Body of pancreas (tissue), 4 donors: ENCODE results near the gene SHH. TPM values are rescaled to one million over a fixed set of nuclear protein-coding genes. Genes with fewer than 3 reads are reported as not detected.
A peak's percentile ranks its signal among the peaks of the same experiment; 100 is the strongest.

Source experiments
- ATAC-seq: fragments of 150-250 bp; one replicate; pipeline ENCODE4 v1.9.1; 2016
- DNase-seq, 4 donors: peaks; one replicate each; pipeline ENCODE4 v3.0.0-alpha.2; 2019
- H3K27ac ChIP-seq, 4 donors: fragments of 200-600 bp; sonication (generic); 1 replicate in 3 of 4; 2 replicates in 1 of 4; pipeline versions ENCODE4 v1.5.1 to v1.6.1; 2016 to 2019; ENCODE audit warnings: mild to moderate bottlenecking in 1 of 4, mixed read lengths in 1 of 4, moderate library complexity in 1 of 4
- H3K27me3 ChIP-seq, 2 donors: fragments of 200-600 bp; sonication (generic); one replicate each; pipeline ENCODE4 v1.6.0; 2016; ENCODE audit warnings: mild to moderate bottlenecking in 1 of 2
- H3K36me3 ChIP-seq, 2 donors: fragments of 200-600 bp; sonication (generic); replicated peaks in 1 of 2; 2 replicates each; pipeline ENCODE4 v1.5.1; 2016; ENCODE audit warnings: low read depth in 2 of 2; ENCODE audit not compliant: insufficient read depth in 1 of 2
- H3K4me1 ChIP-seq: fragments of 200-600 bp; sonication (generic); one replicate; pipeline ENCODE4 v1.6.0; 2016
- H3K4me3 ChIP-seq, 2 donors: fragments of 200-600 bp; sonication (generic); 1 replicate in 1 of 2; 2 replicates in 1 of 2; pipeline ENCODE4 v1.5.1; 2016 to 2019
- H3K9me3 ChIP-seq, 3 donors: fragments of 200-600 bp; sonication (generic); 1 replicate in 2 of 3; 2 replicates in 1 of 3; pipeline ENCODE4 v1.5.1; 2016
- CTCF ChIP-seq, 7 experiments: fragments of 450-650 bp in 4 of 7; fragments of 200-600 bp in 3 of 7; sonication (generic) in 3 of 7; IDR thresholded peaks; one replicate each; pipeline ENCODE4 v1.5.1; 2016 to 2019; ENCODE audit warnings: antibody characterized with exemption in 7 of 7
- POLR2A ChIP-seq, 3 donors: fragments of 450-650 bp; IDR thresholded peaks; one replicate each; pipeline ENCODE4 v1.6.1; 2016; ENCODE audit warnings: antibody characterized with exemption in 3 of 3, mild to moderate bottlenecking in 2 of 3
- WGBS, 2 donors: methylation state at CpG; one replicate each; pipeline ENCODE4 v1.1.5; 2017; 5-methylcytosine and 5-hydroxymethylcytosine counted together
- intact Hi-C: fragments of 100-400 bp; cut with DNase I; formaldehyde crosslinking; loops from one replicate; pipeline ENCODE4 v1.15.1; 2023
- total RNA-seq, 2 donors: library from RNA; depleted of rRNA; stranded (reverse); fragments of >200 nt; gene quantifications; one replicate each; pipeline ENCODE4 v1.1.0, GENCODE V29; 2016

SHH gene
- total RNA-seq, 2 donors from 2014 or later: 0.33 to 0.78 TPM

GRCh38 chr7:155816192-155816508, 3.9 kb upstream of the SHH start:
- no peaks in the 10 kb centered on the region for H3K9me3 ChIP-seq
- TF ChIP-seq CTCF (IDR thresholded peaks at IDR 0.05) (no peak), POLR2A (IDR thresholded peaks at IDR 0.05) (no peak)
- intact Hi-C loops: no loop called here
- DNase-seq (no peak), ATAC-seq (no peak)
- H3K27ac ChIP-seq: no peak overlapping the region
- no peaks in the 10 kb centered on the region for H3K27me3 ChIP-seq
- 73 to 83% methylated on average over 7 to 12 of the region's 12 CpGs for WGBS, 2 donors
- no peaks in the 10 kb centered on the region for H3K36me3 ChIP-seq
- H3K4me1 ChIP-seq: peaks cover 8% of the 10 kb centered on the region
- H3K4me3 ChIP-seq: no peak overlapping the region

GRCh38 chr7:155815332-155816191, 3.3 kb upstream of the SHH start:
- Histone ChIP-seq H3K4me1 (peaks cover 9% of the 10 kb centered on the region), H3K4me3 (no peak overlapping the region), H3K27ac (no peak overlapping the region), H3K36me3 (no peaks in the 10 kb centered on the region), H3K27me3 (no peaks in the 10 kb centered on the region), H3K9me3 (no peaks in the 10 kb centered on the region)
- intact Hi-C loops: no loop called here
- TF ChIP-seq CTCF (IDR thresholded peaks at IDR 0.05) (peak; percentile 60 to 86 (median 71)), POLR2A (IDR thresholded peaks at IDR 0.05) (no peak)
- 16 to 26% methylated on average over 13 to 20 of the region's 20 CpGs for WGBS, 2 donors
- DNase-seq: peak; percentile 54 to 76 (median 68)
- ATAC-seq: peak; percentile 87

GRCh38 chr7:155814316-155815276, 2.3 kb upstream of the SHH start:
- no peak for ATAC-seq

More at GRCh38 chr7:155814316-155815276, 2.3 kb upstream of the SHH start:
- Histone ChIP-seq H3K36me3 (no peaks in the 10 kb centered on the region), H3K4me3 (no peak overlapping the region), H3K4me1 (peaks cover 19% of the 10 kb centered on the region), H3K27ac (no peak overlapping the region), H3K9me3 (no peaks in the 10 kb centered on the region), H3K27me3 (peaks cover 0 to 8% of the 10 kb centered on the region in 2 donors)
- 18 to 24% methylated on average over 15 to 21 of the region's 22 CpGs for WGBS, 2 donors
- intact Hi-C loops: no loop called here
- no peak for DNase-seq
- TF ChIP-seq CTCF (IDR thresholded peaks at IDR 0.05): no peak
- no peak for TF ChIP-seq POLR2A (IDR thresholded peaks at IDR 0.05)
